ENCODE data around the gene IPO4.
"Not testable (repeated sequence)": the region's sequence is repeated elsewhere in the genome, so short reads cannot be mapped to it uniquely, and the experiment has no call there.

The IPO4 gene

GRCh38 chr14:24206260-24207103, 17.9 kb upstream of the IPO4 start:
- H3K4me3 ChIP-seq (ENCODE audit: low read length) = no peak overlapping the region
- no peak for TF ChIP-seq ZNF274 (IDR thresholded peaks at IDR 0.05; ENCODE audit: low read depth, low read length)

GRCh38 chr14:24204163-24205146, 15.8 kb upstream of the IPO4 start:
- no peak for TF ChIP-seq ZNF274 (IDR thresholded peaks at IDR 0.05; ENCODE audit: low read depth, low read length)

GRCh38 chr14:24203249-24203886, 14.8 kb upstream of the IPO4 start:
- not testable (repeated sequence) for H3K4me3 ChIP-seq (ENCODE audit: low read length)

More at GRCh38 chr14:24204163-24205146, 15.8 kb upstream of the IPO4 start:
- H3K4me3 ChIP-seq (ENCODE audit: low read length) = no peak overlapping the region

- not testable (repeated sequence) for H3K4me3 ChIP-seq (ENCODE audit: low read length)
Observed at GRCh38 chr14:24202538-24202937, 13.9 kb upstream of the IPO4 start.

- H3K4me3 ChIP-seq (ENCODE audit: low read length) = no peak overlapping the region
- no peak for TF ChIP-seq ZNF274 (IDR thresholded peaks at IDR 0.05; ENCODE audit: low read depth, low read length)
Observed at GRCh38 chr14:24198814-24199524, 10.4 kb upstream of the IPO4 start.

- TF ChIP-seq ZNF274 (IDR thresholded peaks at IDR 0.05; ENCODE audit: low read depth, low read length) = no peak
- peak overlapping the region; percentile 69 for H3K4me3 ChIP-seq (ENCODE audit: low read length)
Observed at GRCh38 chr14:24197056-24197450, 8.4 kb upstream of the IPO4 start.

GRCh38 chr14:24196071-24197055, 7.7 kb upstream of the IPO4 start:
- peak overlapping the region; percentile 69 for H3K4me3 ChIP-seq (ENCODE audit: low read length)
- TF ChIP-seq ZNF274 (IDR thresholded peaks at IDR 0.05; ENCODE audit: low read depth, low read length) = no peak

GRCh38 chr14:24195186-24196070, 6.8 kb upstream of the IPO4 start, which contains the start of gene TM9SF1:
TSS of gene TM9SF1 (minus strand) at chr14:24195441. CDS start at chr14:24195019, 422 bp downstream.
- TF ChIP-seq ZNF274 (IDR thresholded peaks at IDR 0.05; ENCODE audit: low read depth, low read length) = no peak
- H3K4me3 ChIP-seq (ENCODE audit: low read length) = peak within 1 kb of the TSS; percentile 69

- H3K4me3 ChIP-seq (ENCODE audit: low read length) = peak overlapping the region; percentile 69; the same call in 1 of the 2 replicates
- TF ChIP-seq ZNF274 (IDR thresholded peaks at IDR 0.05; ENCODE audit: low read depth, low read length) = no peak
Observed at GRCh38 chr14:24194873-24195185, 6.2 kb upstream of the IPO4 start.

- no peak for TF ChIP-seq ZNF274 (IDR thresholded peaks at IDR 0.05; ENCODE audit: low read depth, low read length)
- H3K4me3 ChIP-seq (ENCODE audit: low read length) = peak overlapping the region; percentile 69; the same call in 1 of the 2 replicates
Observed at GRCh38 chr14:24194186-24194872, 5.7 kb upstream of the IPO4 start.

GRCh38 chr14:24192933-24193332, 4.3 kb upstream of the IPO4 start:
- H3K4me3 ChIP-seq (ENCODE audit: low read length) = no peak overlapping the region
- TF ChIP-seq ZNF274 (IDR thresholded peaks at IDR 0.05; ENCODE audit: low read depth, low read length) = no peak
